ENCODE data around the gene FUT3. TPM values are rescaled to one million over a fixed set of nuclear protein-coding genes. Genes with fewer than 3 reads are reported as not detected.

The FUT3 gene
- total RNA-seq, 1 experiment from 2014 or later = 0.48 TPM

DNA sequence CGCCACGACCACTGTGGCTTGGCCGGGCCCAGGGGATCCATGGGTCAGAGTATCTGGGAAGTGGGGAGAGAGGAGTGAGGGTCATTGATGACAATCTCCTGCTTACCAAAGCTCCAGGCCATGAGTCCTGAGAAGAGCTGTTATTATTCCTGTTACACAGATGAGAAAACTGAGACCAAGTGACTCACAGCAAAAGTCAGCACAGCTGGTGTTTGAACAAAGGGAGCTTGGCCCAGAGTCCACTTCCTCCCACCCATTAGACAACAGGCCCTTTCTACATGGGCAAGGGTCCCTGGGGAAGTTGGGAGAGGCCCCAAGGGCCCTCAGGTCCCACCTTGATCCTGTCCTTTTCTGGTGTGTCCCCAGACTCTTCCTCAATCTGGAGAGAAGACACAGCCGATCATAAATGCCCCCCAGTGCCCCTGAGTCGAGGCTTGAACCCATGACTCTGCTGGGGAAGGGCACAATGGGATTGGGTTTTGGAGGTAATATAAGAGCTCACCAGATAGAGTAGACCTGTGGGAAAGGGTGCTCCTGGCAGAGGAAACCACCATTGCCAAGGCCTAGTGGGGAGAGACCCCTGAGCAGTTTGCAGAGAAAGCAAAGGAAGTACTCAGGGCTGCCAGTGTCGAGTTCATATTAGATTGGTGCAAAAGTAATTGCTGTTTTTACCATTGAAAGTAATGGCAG is 18.6 kb downstream of the FUT3 start:
- Mint-ChIP-seq H3K27me3 (ENCODE audit: low read depth) (peaks cover 23% of the 10 kb centered on the region), H3K36me3 (no peaks in the 10 kb centered on the region), H3K4me3 (no peak overlapping the region), H3K27ac (no peak overlapping the region), H3K9me3 (no peaks in the 10 kb centered on the region), H3K4me1 (no peaks in the 10 kb centered on the region)
- CTCF ChIA-PET = interaction anchor here (6.9 kb wide), 1 partner anchor 28 kb away, joined by 115 read pairs; the partner anchor contains the start of gene NRTN
- no peak for DNase-seq (ENCODE audit: low spot score)
- no peak for ATAC-seq
- POLR2A ChIA-PET = no interaction called here
- TF ChIP-seq CREB1 (CRISPR knock-in tag; IDR thresholded peaks at IDR 0.05) (no peak), ATF6 (CRISPR knock-in tag; IDR thresholded peaks at IDR 0.05) (no peak), NR2C2 (CRISPR knock-in tag; IDR thresholded peaks at IDR 0.05) (no peak), ZNF423 (CRISPR knock-in tag; IDR thresholded peaks at IDR 0.05) (no peak), JAZF1 (CRISPR knock-in tag; IDR thresholded peaks at IDR 0.05) (no peak), CBFB (CRISPR knock-in tag; IDR thresholded peaks at IDR 0.05; ENCODE audit: low read depth) (no peak), ESRRA (CRISPR knock-in tag; IDR thresholded peaks at IDR 0.05; ENCODE audit: borderline replicate concordance) (no peak), SOX15 (CRISPR knock-in tag; IDR thresholded peaks at IDR 0.05) (no peak), ELF4 (CRISPR knock-in tag; IDR thresholded peaks at IDR 0.05; ENCODE audit: low read depth) (no peak), FOXJ3 (CRISPR knock-in tag; IDR thresholded peaks at IDR 0.05; ENCODE audit: borderline replicate concordance) (no peak), MLX (CRISPR knock-in tag; IDR thresholded peaks at IDR 0.05) (no peak), ZNF219 (CRISPR knock-in tag; IDR thresholded peaks at IDR 0.05; ENCODE audit: borderline replicate concordance) (no peak), NR1H2 (CRISPR knock-in tag; IDR thresholded peaks at IDR 0.05) (no peak)
- TF ChIP-seq, protein P1, sequence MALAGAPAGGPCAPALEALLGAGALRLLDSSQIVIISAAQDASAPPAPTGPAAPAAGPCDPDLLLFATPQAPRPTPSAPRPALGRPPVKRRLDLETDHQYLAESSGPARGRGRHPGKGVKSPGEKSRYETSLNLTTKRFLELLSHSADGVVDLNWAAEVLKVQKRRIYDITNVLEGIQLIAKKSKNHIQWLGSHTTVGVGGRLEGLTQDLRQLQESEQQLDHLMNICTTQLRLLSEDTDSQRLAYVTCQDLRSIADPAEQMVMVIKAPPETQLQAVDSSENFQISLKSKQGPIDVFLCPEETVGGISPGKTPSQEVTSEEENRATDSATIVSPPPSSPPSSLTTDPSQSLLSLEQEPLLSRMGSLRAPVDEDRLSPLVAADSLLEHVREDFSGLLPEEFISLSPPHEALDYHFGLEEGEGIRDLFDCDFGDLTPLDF (CRISPR knock-in tag; IDR thresholded peaks at IDR 0.05) = no peak
- TF ChIP-seq, protein P2, sequence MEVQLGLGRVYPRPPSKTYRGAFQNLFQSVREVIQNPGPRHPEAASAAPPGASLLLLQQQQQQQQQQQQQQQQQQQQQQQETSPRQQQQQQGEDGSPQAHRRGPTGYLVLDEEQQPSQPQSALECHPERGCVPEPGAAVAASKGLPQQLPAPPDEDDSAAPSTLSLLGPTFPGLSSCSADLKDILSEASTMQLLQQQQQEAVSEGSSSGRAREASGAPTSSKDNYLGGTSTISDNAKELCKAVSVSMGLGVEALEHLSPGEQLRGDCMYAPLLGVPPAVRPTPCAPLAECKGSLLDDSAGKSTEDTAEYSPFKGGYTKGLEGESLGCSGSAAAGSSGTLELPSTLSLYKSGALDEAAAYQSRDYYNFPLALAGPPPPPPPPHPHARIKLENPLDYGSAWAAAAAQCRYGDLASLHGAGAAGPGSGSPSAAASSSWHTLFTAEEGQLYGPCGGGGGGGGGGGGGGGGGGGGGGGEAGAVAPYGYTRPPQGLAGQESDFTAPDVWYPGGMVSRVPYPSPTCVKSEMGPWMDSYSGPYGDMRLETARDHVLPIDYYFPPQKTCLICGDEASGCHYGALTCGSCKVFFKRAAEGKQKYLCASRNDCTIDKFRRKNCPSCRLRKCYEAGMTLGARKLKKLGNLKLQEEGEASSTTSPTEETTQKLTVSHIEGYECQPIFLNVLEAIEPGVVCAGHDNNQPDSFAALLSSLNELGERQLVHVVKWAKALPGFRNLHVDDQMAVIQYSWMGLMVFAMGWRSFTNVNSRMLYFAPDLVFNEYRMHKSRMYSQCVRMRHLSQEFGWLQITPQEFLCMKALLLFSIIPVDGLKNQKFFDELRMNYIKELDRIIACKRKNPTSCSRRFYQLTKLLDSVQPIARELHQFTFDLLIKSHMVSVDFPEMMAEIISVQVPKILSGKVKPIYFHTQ (CRISPR knock-in tag; IDR thresholded peaks at IDR 0.05) = no peak
- TF ChIP-seq, protein P3, sequence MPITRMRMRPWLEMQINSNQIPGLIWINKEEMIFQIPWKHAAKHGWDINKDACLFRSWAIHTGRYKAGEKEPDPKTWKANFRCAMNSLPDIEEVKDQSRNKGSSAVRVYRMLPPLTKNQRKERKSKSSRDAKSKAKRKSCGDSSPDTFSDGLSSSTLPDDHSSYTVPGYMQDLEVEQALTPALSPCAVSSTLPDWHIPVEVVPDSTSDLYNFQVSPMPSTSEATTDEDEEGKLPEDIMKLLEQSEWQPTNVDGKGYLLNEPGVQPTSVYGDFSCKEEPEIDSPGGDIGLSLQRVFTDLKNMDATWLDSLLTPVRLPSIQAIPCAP (CRISPR knock-in tag; IDR thresholded peaks at IDR 0.05) = no peak
- TF ChIP-seq, protein P4, sequence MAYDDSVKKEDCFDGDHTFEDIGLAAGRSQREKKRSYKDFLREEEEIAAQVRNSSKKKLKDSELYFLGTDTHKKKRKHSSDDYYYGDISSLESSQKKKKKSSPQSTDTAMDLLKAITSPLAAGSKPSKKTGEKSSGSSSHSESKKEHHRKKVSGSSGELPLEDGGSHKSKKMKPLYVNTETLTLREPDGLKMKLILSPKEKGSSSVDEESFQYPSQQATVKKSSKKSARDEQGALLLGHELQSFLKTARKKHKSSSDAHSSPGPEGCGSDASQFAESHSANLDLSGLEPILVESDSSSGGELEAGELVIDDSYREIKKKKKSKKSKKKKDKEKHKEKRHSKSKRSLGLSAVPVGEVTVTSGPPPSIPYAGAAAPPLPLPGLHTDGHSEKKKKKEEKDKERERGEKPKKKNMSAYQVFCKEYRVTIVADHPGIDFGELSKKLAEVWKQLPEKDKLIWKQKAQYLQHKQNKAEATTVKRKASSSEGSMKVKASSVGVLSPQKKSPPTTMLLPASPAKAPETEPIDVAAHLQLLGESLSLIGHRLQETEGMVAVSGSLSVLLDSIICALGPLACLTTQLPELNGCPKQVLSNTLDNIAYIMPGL (CRISPR knock-in tag; IDR thresholded peaks at IDR 0.05) = no peak

Measured in WTC11 (cell line).